Stimulated activated effector memory CD8-positive, alpha-beta T cell treated with anti-CD3 and anti-CD28 coated beads, Interleukin-12 subunit alpha, Interleukin-12 subunit beta, amount 100 ng/mL, for 72 hours (primary cell): ENCODE data around the gene UXT.

Experiments used
- ATAC-seq: fragments of 150-1000 bp; cut with Tn5 transposase; 2 replicates; pipeline ENCODE4 v1.10.0; 2021
- DNase-seq, 2 donors: peaks; one replicate each; pipeline ENCODE4 v3.0.0; 2021 to 2022; ENCODE audit warnings: low spot score in 2 of 2
- H3K27ac Mint-ChIP-seq: one replicate; pipeline ENCODE4 v1.8.0; 2022; ENCODE audit warnings: mild to moderate bottlenecking, mixed read lengths
- H3K36me3 Mint-ChIP-seq: one replicate; pipeline ENCODE4 v1.8.0; 2022; ENCODE audit warnings: mild to moderate bottlenecking, mixed read lengths
- H3K4me1 Mint-ChIP-seq: one replicate; pipeline ENCODE4 v1.8.0; 2022; ENCODE audit warnings: mixed read lengths
- H3K4me3 Mint-ChIP-seq: one replicate; pipeline ENCODE4 v1.8.0; 2022; ENCODE audit warnings: mild to moderate bottlenecking, mixed read lengths
- H3K9me3 Mint-ChIP-seq: one replicate; pipeline ENCODE4 v1.8.0; 2022; ENCODE audit warnings: mixed read lengths

Gene UXT

GRCh38 chrX:47634871-47635575 lies 24.0 kb downstream of the UXT start:
- DNase-seq (no peak), ATAC-seq (peak; percentile 96)
- no peak overlapping the region for H3K4me3 Mint-ChIP-seq
- H3K36me3 Mint-ChIP-seq: no peaks in the 10 kb centered on the region
- H3K27ac Mint-ChIP-seq: no peak overlapping the region
- H3K4me1 Mint-ChIP-seq: peaks cover 11% of the 10 kb centered on the region
- no peaks in the 10 kb centered on the region for H3K9me3 Mint-ChIP-seq

DNA sequence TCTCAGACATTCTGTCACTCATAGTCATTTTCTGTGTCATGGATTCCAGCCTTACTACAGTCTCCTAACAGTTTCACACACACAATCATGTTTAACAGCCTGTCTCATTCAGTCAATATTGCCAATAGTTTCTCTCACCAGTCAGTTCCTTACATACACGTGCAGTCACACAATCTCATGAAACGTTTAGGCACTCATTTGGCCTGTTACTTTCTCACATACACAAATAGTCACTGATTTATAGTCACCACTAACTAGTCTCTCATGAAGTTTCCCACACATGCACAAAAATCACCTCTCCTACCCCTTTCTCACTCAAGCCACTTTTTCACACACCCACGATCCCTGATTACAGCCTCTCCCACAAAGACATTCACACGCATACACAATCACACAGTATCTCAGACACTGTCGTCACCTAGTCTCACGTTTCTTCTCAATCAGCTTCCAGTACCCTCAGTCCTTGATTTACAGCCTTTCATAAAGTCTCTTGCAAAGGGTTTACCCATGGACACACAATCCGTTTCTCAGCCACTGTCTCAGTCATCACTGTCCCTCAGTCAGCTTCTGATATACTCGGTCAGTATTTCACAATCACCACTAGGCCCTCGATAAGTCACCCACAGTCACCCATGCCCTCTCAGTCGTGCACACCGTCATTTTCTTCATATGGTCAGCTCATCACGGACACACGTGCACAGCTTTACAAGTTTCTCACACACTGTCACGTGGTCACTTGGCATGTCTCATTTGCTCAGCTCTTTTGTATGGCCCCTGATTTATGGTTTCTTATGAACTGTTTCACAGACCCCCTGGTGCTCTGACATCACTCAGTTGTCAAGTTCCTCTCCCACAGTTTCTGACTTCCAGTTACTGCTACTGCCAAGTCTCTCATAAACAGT lies 25.0 kb downstream of the UXT start:
- Mint-ChIP-seq H3K9me3 (no peaks in the 10 kb centered on the region), H3K36me3 (no peaks in the 10 kb centered on the region), H3K4me1 (peaks cover 15% of the 10 kb centered on the region), H3K4me3 (no peak overlapping the region), H3K27ac (no peak overlapping the region)
- ATAC-seq (no peak), DNase-seq (no peak)

GRCh38 chrX:47632666-47633065 lies 26.3 kb downstream of the UXT start:
- no peak for ATAC-seq
- Mint-ChIP-seq H3K36me3 (no peaks in the 10 kb centered on the region), H3K4me3 (no peak overlapping the region), H3K27ac (no peak overlapping the region), H3K4me1 (peaks cover 14% of the 10 kb centered on the region), H3K9me3 (no peaks in the 10 kb centered on the region)
- no peak for DNase-seq

GRCh38 chrX:47631676-47632075 lies 27.3 kb downstream of the UXT start:
- no peaks in the 10 kb centered on the region for H3K36me3 Mint-ChIP-seq
- H3K4me3 Mint-ChIP-seq: no peak overlapping the region
- DNase-seq: no peak
- no peaks in the 10 kb centered on the region for H3K9me3 Mint-ChIP-seq
- peaks cover 8% of the 10 kb centered on the region for H3K4me1 Mint-ChIP-seq
- H3K27ac Mint-ChIP-seq: no peak overlapping the region
- no peak for ATAC-seq

GRCh38 chrX:47629419-47630200 lies 29.4 kb downstream of the UXT start, which contains the start of gene CFP:
CFP (minus strand) TSS chrX:47629930; CDS start chrX:47629844, 86 bp downstream.
- H3K27ac Mint-ChIP-seq: peak within 1 kb of the TSS; percentile 32
- no peaks in the 10 kb centered on the region for H3K9me3 Mint-ChIP-seq
- H3K4me3 Mint-ChIP-seq: peak within 1 kb of the TSS; percentile 36
- DNase-seq: no peak
- ATAC-seq: no peak
- no peaks in the 10 kb centered on the region for H3K36me3 Mint-ChIP-seq
- peaks cover 8% of the 10 kb centered on the region for H3K4me1 Mint-ChIP-seq

GRCh38 chrX:47628982-47629381 lies 30.0 kb downstream of the UXT start:
- Mint-ChIP-seq H3K4me1 (peaks cover 8% of the 10 kb centered on the region), H3K4me3 (no peak overlapping the region), H3K9me3 (no peaks in the 10 kb centered on the region), H3K36me3 (no peaks in the 10 kb centered on the region), H3K27ac (no peak overlapping the region)
- ATAC-seq (no peak), DNase-seq (no peak)

DNA sequence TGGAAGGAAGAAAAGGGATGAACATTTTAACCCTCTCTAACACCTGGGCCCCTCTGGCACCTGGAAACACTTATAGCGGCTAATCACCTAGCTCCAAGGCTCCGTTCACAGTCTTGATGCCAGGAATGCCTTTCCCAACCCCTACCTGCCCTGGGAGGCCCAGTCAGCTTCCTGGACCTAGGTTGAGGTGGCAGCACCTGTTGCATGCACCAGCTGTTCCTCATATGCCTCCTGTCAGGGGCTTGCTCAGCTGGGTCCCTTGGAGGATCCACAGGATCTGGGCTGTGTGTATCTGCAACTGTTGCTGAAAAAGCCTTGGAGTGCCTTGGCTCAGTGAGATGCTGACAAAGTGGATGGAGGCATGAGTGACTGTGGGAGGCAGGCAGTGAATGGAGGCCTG lies 33.6 kb downstream of the UXT start:
- H3K36me3 Mint-ChIP-seq: no peaks in the 10 kb centered on the region
- H3K4me1 Mint-ChIP-seq: peaks cover 8% of the 10 kb centered on the region
- no peaks in the 10 kb centered on the region for H3K9me3 Mint-ChIP-seq
- ATAC-seq: no peak
- no peak overlapping the region for H3K4me3 Mint-ChIP-seq
- H3K27ac Mint-ChIP-seq: no peak overlapping the region
- no peak for DNase-seq

DNA sequence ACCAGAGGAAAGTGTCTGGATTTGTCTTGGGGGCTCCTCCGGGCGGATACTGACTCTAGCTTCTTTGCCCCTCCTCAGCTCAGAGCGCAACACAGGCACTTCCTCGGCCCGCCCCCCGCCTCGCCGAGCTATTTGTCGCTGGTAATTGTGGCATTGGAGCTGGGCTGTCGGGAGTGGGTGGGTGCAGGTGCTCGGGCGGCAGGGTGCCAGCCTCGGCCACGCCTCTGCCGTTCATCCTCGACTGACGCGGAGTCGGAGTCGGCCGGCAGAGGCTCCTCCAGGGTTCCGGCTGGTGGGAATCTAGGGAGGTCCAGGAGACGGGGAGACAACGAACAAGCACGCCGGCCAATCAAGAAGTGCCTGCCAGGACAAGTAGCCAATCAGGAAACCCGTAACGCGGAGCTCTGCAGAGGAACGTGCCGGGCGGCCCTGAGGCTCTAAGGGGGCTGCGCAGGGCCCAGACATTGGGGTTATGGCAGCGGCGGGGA lies 35.4 kb downstream of the UXT start:
- Mint-ChIP-seq H3K27ac (no peak overlapping the region), H3K36me3 (peaks cover 6% of the 10 kb centered on the region), H3K4me3 (peak overlapping the region; percentile 56), H3K9me3 (no peaks in the 10 kb centered on the region), H3K4me1 (peaks cover 6% of the 10 kb centered on the region)
- DNase-seq: no peak
- peak; percentile 29 for ATAC-seq

DNA sequence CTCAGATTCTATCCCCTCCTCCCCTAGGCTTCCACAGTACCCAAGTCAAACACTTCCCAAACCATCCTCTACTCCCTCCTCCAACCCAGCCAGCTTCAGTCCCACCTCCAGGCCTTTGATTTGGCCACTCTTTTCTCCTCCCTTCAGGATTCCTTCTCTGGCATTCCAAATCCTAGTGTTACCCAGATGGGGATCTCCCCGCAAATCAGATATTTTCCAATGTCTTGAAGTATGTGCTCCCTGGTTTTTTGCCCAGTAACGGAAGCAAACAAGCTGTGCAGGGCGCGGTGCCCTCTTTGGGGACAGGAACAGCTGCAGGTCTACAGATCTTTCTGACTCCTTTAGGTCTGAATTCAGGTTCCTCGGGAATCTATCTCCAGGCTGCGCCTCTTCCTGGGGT lies 37.1 kb downstream of the UXT start:
- DNase-seq (no peak), ATAC-seq (no peak)
- no peaks in the 10 kb centered on the region for H3K9me3 Mint-ChIP-seq
- H3K4me1 Mint-ChIP-seq: peaks cover 6% of the 10 kb centered on the region
- H3K4me3 Mint-ChIP-seq: no peak overlapping the region
- peaks cover 6% of the 10 kb centered on the region for H3K36me3 Mint-ChIP-seq
- H3K27ac Mint-ChIP-seq: no peak overlapping the region

GRCh38 chrX:47620303-47620685 lies 38.7 kb downstream of the UXT start:
- no peak overlapping the region for H3K4me3 Mint-ChIP-seq
- peaks cover 6% of the 10 kb centered on the region for H3K4me1 Mint-ChIP-seq
- H3K36me3 Mint-ChIP-seq: peaks cover 6% of the 10 kb centered on the region
- ATAC-seq (no peak), DNase-seq (no peak)
- no peak overlapping the region for H3K27ac Mint-ChIP-seq
- no peaks in the 10 kb centered on the region for H3K9me3 Mint-ChIP-seq

DNA sequence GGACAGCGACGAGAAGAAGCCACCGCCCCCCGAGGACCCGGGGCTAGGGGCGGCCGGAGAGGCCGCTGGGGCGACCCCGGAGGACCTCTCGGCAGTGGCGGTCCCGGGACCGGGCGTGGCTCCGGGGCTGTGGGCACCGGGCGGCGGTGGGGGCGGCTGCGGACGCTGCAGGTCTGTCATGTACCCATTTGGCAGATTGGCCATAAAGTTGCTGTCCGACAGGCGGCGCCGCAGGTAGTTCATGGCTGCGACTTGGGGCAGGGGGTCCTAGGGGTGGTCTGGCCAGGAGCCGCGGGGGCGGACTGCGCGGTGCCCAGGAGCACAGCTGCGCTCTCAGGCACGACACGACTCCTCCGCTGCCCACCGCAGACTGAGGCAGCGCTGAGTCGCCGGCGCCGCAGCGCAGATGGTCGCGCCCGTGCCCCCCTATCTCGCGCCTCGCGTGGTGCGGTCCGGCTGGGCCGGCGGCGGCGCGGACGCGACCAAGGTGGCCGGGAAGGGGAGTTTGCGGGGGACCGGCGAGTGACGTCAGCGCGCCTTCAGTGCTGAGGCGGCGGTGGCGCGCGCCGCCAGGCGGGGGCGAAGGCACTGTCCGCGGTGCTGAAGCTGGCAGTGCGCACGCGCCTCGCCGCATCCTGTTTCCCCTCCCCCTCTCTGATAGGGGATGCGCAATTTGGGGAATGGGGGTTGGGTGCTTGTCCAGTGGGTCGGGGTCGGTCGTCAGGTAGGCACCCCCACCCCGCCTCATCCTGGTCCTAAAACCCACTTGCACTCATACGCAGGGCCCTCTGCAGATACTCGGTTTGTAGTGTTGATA lies 39.3 kb downstream of the UXT start, which contains the start of gene SYN1:
SYN1 (minus strand) TSS at position 372 of the 817 bp plus-strand sequence; CDS start at position 243, 129 bp downstream.
- DNase-seq: peak; percentile 71 to 87
- peak within 1 kb of the TSS; percentile 56 for H3K4me3 Mint-ChIP-seq
- no peaks in the 10 kb centered on the region for H3K9me3 Mint-ChIP-seq
- H3K27ac Mint-ChIP-seq: no peak within 1 kb of the TSS
- peaks cover 6% of the 10 kb centered on the region for H3K4me1 Mint-ChIP-seq
- peaks cover 6% of the 10 kb centered on the region for H3K36me3 Mint-ChIP-seq
- ATAC-seq: peak; percentile 87

DNA sequence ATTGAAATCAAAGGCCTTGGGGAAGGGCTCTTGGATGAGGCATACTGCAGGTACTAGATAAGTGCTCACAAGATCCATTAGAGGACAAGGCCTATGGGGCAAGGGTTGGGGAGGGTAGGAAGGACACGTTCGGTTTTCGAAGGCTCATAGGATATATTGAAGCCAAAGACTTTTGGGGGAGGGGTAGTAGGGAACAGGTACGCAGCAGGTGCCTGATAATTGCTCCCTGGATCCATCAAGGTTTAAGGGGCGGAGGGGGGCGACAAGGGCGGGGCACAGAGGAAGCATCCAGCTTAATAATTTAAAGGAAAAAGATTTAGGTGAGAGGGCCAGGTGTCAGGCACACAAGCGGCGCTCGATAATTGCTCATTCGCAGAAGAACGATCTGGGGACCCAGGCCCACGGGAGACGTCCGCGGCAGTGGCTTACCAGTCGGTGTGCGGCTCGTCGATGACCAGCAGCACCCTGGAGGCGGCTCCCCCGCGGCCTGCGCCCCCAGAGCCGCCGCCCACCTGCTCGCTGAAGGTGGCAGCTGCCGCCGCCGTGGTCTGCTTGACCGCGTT lies 40.0 kb downstream of the UXT start:
- H3K27ac Mint-ChIP-seq: no peak overlapping the region
- peaks cover 6% of the 10 kb centered on the region for H3K36me3 Mint-ChIP-seq
- H3K4me3 Mint-ChIP-seq: peak overlapping the region; percentile 56
- peaks cover 6% of the 10 kb centered on the region for H3K4me1 Mint-ChIP-seq
- H3K9me3 Mint-ChIP-seq: no peaks in the 10 kb centered on the region
- DNase-seq (no peak), ATAC-seq (no peak)

DNA sequence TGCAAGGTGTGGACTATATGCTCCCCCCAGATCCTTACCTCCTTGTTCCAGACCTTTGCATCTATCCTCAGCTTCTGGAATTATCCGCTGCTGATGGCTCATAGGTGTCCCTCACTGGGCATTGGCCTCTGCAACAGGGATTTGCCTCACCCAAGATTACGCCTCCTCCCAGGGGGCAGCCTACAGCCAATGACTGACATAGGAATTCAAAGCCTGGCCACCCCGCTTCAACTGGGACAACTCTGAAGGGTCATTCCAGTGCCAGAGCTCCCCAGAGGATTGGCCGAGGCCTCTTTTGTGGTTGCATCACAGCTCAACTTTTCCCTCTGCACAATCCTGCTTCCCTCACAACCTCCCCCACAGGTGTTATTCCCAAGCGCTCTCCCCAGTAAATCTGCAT lies 44.4 kb downstream of the UXT start:
- ATAC-seq (no peak), DNase-seq (no peak)
- H3K4me3 Mint-ChIP-seq: no peak overlapping the region
- H3K9me3 Mint-ChIP-seq: no peaks in the 10 kb centered on the region
- no peaks in the 10 kb centered on the region for H3K4me1 Mint-ChIP-seq
- H3K36me3 Mint-ChIP-seq: peaks cover 6% of the 10 kb centered on the region
- H3K27ac Mint-ChIP-seq: no peak overlapping the region

DNA sequence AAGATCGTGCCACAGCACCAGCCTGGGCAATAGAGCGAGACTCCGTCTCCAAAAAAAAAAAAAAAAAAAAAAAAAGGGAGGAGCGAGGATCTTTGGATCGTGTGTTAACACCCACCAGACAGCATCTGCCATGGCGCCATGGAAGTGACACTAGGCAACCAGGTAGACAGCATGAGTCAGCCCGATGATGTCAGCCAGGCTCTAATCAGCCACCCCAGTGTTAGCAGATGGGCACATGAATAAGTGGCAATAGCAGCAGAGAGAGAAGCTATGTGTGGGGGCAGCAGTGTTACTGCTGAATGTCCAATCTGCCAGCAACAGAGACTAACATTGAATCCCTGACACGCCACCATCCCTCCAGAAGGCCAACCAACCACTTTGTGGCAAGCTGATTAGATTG lies 45.9 kb downstream of the UXT start:
- H3K4me3 Mint-ChIP-seq: no peak overlapping the region
- no peak overlapping the region for H3K27ac Mint-ChIP-seq
- H3K9me3 Mint-ChIP-seq: no peaks in the 10 kb centered on the region
- H3K4me1 Mint-ChIP-seq: no peaks in the 10 kb centered on the region
- no peaks in the 10 kb centered on the region for H3K36me3 Mint-ChIP-seq
- ATAC-seq (no peak), DNase-seq (no peak)
